Endothelial cell of umbilical vein (primary cell): ENCODE data around the gene PHACTR1.

ENCODE experiments used
- EZH2 ChIP-seq: IDR thresholded peaks from 2 replicates; pipeline ENCODE4 v1.6.1; 2012; ENCODE audit warnings: borderline replicate concordance, low read depth, mild to moderate bottlenecking, moderate library complexity, low read length, inconsistent platforms; ENCODE audit not compliant: severe bottlenecking
- MAX ChIP-seq: IDR thresholded peaks from 2 replicates; pipeline ENCODE4 v1.6.1; 2011; ENCODE audit not compliant: insufficient read depth, insufficient read length
- POLR2A ChIP-seq: IDR thresholded peaks from 2 replicates; pipeline ENCODE4 v1.6.1; 2012; ENCODE audit warnings: low read depth, mild to moderate bottlenecking, control low read depth, low read length

GRCh38 chr6:13259393-13259792, 542.8 kb downstream of the PHACTR1 start:
- TF ChIP-seq MAX, result no peak
- no peak for TF ChIP-seq POLR2A
- no peak for TF ChIP-seq EZH2
